Measurements from ENCODE around the gene SLPI.

DNA sequence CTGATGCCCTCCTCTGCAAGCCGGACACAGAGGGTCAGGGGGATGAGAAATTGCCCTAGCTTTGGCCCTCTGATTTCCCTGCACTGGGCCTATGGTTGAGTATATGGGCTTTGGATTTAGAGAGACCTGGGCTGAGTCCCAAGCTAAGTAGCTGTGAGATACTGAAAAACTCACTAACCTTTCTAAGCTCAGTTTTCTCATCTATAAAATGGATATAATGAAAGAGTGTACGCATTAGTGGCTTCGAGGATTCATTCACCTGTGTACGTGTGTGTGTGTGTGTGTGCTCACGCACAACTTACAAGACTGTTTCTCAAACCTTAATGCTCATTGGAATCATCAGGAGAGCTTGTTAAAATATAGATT lies 39.6 kb upstream of the SLPI start:
- TF ChIP-seq REST (IDR thresholded peaks at IDR 0.05; ENCODE audit: unreplicated experiment) (no peak), EZH2 (IDR thresholded peaks at IDR 0.05; ENCODE audit: low read depth, unreplicated experiment) (no peak), CTCF (conservative IDR thresholded peaks at IDR 0.05; ENCODE audit: low read depth in 2 of 2) (no peak), POLR2AphosphoS5 (IDR thresholded peaks at IDR 0.05; ENCODE audit: low read depth) (no peak), EZH2phosphoT487 (IDR thresholded peaks at IDR 0.05; ENCODE audit: unreplicated experiment) (no peak), ETS1 (IDR thresholded peaks at IDR 0.05) (no peak), STAT1 (IDR thresholded peaks at IDR 0.05; ENCODE audit: unreplicated experiment) (no peak)

Data from GM23338 (cell line).